Kidney epithelial cell (primary cell): ENCODE measurements around the gene RRAS. TPM values are rescaled to one million over a fixed set of nuclear protein-coding genes. Genes with fewer than 3 reads are reported as not detected.
A peak's percentile ranks its signal among the peaks of the same experiment; 100 is the strongest.

Experiments
- DNase-seq: peaks from one replicate; pipeline ENCODE4 v3.0.0-alpha.2; 2010; ENCODE audit warnings: low read depth
- H3K27me3 ChIP-seq: 2 replicates; pipeline ENCODE4 v1.6.0; 2011; ENCODE audit warnings: low read length; ENCODE audit not compliant: control insufficient read depth, insufficient read depth
- H3K36me3 ChIP-seq: 2 replicates; pipeline ENCODE4 v1.5.1; 2011; ENCODE audit warnings: low read length; ENCODE audit not compliant: control insufficient read depth, insufficient read depth
- H3K4me3 ChIP-seq: 2 replicates; pipeline ENCODE4 v1.5.1; 2011; ENCODE audit warnings: low read depth, mild to moderate bottlenecking, control low read depth, low read length
- total RNA-seq: library from RNA; depleted of rRNA; stranded (reverse); fragments of >200 nt; gene quantifications from 2 replicates; pipeline ENCODE4 v1.2.3, GENCODE V29; 2015
- TF ChIP-seq, protein P1 (sequence below): IDR thresholded peaks from 2 replicates; pipeline ENCODE4 v1.5.1; 2011; ENCODE audit warnings: mild to moderate bottlenecking, moderate library complexity, low read length, control low read depth, inconsistent platforms; ENCODE audit not compliant: insufficient read depth, poor library complexity, severe bottlenecking

Gene RRAS
- total RNA-seq, 1 donor from 2014 or later = 32.8 TPM

DNA sequence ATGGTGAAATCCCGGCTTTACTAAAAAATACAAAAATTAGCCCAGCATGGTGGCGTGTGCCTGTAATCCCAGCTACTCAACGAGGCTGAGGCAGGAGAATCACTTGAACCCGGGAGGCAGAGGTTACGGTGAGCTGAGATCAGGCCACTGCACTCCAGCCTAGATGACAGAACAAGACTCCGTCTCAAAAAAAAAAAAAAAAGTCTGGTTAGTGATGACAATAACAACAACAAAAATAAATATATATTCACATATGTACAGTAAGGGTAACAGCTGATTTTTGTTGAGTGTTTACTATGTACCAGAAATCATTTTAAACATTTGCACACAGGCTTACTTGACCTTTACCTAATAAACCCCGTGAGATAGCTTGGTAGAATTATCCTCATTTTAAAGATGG lies 23.0 kb downstream of the RRAS start:
- Histone ChIP-seq H3K36me3 (peaks cover 3% of the 10 kb centered on the region), H3K4me3 (no peak overlapping the region), H3K27me3 (no peaks in the 10 kb centered on the region)
- DNase-seq = no peak
- TF ChIP-seq, protein P1, sequence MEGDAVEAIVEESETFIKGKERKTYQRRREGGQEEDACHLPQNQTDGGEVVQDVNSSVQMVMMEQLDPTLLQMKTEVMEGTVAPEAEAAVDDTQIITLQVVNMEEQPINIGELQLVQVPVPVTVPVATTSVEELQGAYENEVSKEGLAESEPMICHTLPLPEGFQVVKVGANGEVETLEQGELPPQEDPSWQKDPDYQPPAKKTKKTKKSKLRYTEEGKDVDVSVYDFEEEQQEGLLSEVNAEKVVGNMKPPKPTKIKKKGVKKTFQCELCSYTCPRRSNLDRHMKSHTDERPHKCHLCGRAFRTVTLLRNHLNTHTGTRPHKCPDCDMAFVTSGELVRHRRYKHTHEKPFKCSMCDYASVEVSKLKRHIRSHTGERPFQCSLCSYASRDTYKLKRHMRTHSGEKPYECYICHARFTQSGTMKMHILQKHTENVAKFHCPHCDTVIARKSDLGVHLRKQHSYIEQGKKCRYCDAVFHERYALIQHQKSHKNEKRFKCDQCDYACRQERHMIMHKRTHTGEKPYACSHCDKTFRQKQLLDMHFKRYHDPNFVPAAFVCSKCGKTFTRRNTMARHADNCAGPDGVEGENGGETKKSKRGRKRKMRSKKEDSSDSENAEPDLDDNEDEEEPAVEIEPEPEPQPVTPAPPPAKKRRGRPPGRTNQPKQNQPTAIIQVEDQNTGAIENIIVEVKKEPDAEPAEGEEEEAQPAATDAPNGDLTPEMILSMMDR = no peak

DNA sequence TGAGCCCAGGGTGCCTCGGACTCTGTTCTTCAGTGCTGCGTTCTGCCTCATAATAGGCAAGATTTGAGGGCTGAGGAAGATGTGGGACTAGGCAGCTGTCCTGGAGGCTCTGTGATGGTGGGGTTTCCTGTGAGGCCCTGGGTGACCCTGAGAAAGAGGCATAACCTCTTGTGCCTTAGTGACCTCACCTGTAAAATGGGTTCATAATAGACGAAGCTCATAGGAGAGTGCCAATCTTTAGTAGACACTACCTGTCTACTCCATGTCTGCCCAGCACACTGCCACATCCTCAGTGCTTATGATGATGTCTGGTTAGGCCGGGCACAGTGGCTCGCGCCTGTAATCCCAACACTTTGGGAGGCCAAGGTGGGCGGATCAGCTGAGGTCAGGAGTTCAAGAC lies 23.4 kb downstream of the RRAS start:
- no peaks in the 10 kb centered on the region for H3K27me3 ChIP-seq
- TF ChIP-seq, protein P1 = no peak
- no peak overlapping the region for H3K4me3 ChIP-seq
- no peak for DNase-seq
- peaks cover 3% of the 10 kb centered on the region for H3K36me3 ChIP-seq

DNA sequence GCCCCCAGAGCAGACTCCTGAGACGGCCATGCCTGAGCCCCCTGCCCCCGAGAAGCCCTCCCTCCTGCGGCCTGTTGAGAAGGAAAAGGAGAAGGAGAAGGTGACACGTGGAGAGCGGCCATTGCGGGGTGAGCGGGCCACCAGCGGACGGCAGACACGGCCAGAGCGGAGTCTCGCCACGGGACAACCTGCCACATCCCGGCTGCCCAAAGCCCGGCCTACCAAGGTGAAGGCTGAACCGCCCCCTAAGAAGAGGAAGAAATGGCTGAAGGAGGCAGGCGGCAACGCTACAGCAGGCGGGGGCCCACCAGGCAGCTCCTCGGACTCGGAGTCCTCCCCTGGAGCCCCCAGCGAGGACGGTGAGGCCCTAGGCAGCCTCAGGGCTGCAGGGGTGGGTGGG lies 24.1 kb downstream of the RRAS start:
- no peak overlapping the region for H3K4me3 ChIP-seq
- DNase-seq = no peak
- TF ChIP-seq, protein P1 = no peak
- H3K27me3 ChIP-seq = no peaks in the 10 kb centered on the region
- peaks cover 3% of the 10 kb centered on the region for H3K36me3 ChIP-seq

DNA sequence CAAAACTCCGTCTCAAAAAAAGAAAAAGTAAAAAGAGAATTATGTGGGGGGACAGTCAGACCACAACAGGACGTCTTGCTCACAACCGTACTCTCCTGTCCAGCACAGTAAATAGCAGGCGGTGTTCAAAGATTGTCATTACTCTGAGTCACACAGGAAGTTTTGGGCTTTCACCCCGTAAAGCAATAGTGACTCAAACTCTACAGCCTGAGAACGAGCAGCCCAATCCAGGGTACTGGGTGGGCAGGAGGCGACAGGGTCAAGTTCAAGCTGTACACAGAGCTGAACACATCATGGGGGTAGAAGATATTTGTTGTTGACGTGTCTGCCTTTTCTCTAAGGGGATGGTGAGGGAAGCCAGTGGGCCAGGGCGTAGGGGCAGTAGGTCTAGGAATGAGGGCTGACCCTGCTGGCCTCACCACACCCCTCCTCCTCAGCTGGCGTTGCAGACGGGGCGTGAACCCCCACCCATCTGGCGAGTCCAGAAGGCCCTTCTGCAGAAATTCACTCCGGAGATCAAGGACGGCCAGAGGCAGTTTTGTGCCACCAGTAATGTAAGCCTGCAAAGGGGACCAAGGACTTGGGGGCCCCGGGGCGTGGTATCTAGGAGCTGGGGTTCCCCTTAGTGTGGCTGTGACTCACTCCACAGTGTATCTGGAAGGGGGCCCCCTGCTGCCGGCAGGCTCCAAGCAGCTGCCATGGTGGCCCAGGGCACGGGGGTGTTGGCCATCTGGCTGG lies 25.7 kb downstream of the RRAS start:
- DNase-seq = peak; percentile 55
- H3K4me3 ChIP-seq = no peak overlapping the region
- peaks cover 3% of the 10 kb centered on the region for H3K36me3 ChIP-seq
- TF ChIP-seq, protein P1 = no peak
- H3K27me3 ChIP-seq = no peaks in the 10 kb centered on the region

DNA sequence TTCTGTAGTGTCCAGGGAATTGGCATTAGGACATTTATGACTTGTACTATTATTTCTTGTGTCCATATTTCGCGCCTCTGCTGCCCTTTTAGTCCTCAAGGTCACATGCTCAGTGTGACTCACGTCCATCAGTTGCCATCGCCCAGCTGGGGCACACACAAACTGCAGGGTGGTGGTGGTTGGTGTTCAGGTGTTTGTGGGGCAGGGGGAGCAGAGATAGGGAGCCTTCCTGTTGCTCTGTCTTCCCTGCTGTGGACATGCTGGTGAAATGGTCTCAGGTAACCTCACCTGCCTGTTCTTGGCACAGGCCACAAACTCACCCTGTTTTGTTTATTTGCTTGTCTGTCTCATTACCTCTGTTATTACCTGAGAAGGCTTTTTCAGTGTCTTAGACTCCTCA lies 26.6 kb downstream of the RRAS start:
- no peak overlapping the region for H3K4me3 ChIP-seq
- TF ChIP-seq, protein P1 = no peak
- no peak for DNase-seq
- peaks cover 3% of the 10 kb centered on the region for H3K36me3 ChIP-seq
- H3K27me3 ChIP-seq = no peaks in the 10 kb centered on the region

DNA sequence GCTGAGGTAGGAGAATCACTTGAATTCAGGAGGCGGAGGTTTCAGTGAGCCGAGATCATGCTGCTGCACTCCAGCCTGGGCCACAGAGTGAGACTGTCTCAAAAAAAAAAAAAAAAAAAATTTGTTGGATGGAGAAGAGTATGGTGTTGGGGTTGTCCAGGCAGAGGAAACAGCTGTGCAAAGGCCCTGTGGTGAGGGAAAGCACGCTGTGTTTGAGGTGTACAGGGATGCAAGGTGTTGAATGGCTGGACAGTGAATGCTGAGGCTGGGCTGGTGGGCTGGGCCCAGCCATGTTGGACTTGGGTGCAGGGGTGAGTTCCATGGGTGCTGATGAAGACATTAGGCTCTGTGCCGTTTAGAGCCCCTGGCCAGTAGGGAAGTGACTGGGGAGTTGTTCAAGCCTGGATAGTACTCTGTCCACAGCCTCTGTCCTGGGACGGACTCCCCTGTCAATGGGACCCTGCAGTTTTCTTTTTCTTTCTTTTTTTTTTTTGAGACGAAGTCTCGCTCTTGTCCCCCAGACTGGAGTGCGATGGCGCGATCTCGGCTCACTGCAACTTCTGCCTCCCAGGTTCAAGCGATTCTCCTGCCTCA lies 30.3 kb downstream of the RRAS start:
- Histone ChIP-seq H3K4me3 (no peak overlapping the region), H3K36me3 (no peaks in the 10 kb centered on the region), H3K27me3 (no peaks in the 10 kb centered on the region)
- TF ChIP-seq, protein P1 = no peak
- DNase-seq = no peak
